Stimulated activated CD4-positive, alpha-beta T cell treated with anti-CD3 and anti-CD28 coated beads, Interleukin-4, amount 100 ng/mL, for 24 hours (primary cell): ENCODE results near the gene MAP4.
"Not testable (repeated sequence)": the region's sequence is repeated elsewhere in the genome, so short reads cannot be mapped to it uniquely, and the experiment has no call there.

Source experiments
- DNase-seq: peaks from one replicate; pipeline ENCODE4 v3.0.0-alpha.2; 2020

Gene MAP4

DNA sequence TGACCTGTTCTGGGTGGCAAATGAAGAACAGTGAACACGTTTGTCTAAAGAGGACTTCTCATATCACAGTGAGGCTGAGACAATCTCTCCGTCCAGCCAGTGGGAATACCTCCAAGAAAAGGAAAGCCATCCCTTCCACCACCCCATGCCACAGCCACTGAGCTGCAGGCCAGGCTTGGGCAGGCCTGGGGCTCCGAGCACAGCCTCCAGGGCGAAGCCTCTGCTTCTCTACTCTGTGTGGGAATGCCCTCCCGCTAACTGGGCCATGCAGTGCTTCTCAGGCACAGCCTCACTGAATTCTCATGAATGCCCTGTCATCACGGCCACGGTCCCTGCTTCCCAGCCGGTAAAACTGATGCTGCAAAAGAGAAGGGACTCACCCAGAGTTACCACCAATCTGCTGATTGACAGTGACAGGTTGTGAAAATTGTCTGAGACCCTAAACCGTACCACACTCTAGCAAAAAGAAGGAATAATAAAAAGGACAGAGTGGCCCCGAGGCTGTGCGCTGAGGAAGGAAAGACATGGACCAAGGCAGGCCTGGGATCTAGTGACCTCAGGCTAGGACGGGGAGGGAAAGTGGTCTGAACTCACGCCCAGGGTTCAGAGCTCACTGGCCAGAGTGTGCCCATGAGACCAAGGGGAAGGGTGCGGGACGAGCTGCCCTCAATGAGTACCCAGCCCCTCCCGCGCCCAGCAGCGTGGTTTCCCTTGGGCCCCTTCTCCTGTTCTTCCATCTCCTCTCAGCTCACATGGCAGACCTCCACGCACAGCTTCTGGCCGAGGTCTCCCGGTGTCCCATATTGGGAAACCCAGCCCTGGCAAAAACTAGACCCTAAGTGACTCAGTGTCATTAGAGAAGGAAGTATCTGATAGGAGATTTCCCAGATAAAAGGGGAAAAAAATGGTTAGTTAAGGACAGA is 160.5 kb downstream of the MAP4 start:
- no peak for DNase-seq

DNA sequence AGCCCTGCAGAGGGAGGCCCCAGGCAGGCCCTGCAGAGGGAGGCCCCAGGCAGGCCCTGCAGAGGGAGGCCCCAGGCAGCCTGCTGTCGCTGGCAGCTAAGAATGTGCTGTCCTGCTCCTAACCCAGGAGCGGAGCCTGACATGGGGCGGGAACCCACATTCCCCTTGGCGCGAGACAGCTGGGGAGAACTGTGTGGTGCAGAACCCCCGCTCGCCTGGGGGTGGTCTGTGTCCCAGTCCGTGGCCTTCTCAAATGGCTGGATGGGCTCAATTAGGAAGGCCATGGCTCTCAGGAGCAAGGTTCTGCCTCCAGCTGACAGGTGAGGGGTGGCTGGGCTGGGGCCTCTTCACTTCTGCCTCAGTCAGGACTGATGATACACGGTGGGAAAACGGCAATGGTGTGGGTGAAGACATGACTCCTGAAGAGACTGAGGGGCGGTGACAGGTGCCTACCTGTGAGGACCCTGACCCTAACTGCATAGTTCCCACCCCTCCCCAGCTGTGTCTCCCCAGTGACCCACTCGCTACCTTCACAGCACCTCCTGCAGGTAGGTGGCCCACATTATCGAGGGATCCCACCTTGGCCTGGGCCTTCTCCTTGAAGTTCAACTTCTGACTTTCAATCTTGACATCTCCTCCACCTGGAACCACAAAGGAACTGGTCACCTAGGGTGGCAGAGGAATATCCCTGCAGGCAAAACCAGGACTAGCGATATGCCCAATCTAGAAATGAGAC is 161.3 kb downstream of the MAP4 start:
- DNase-seq: no peak

DNA sequence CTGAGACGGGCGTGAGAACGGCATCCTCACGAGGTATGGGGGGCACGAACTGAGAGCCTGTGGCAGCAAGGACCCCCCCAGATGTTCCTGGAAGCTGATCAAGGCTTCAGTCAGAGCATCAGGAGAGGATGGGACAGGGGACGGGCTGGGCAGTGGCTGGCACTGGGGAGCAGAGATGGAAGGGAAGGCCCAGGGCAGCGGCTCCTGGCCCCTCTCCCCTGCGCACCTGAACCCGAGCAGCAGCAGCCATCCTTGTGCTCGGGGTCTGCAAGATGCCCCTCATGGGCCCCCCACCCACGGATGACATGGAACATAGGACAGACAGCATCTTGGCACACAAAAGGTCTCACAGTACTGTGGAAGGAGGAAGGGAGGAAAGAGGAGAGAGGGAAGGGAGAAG is 161.9 kb downstream of the MAP4 start:
- no peak for DNase-seq

DNA sequence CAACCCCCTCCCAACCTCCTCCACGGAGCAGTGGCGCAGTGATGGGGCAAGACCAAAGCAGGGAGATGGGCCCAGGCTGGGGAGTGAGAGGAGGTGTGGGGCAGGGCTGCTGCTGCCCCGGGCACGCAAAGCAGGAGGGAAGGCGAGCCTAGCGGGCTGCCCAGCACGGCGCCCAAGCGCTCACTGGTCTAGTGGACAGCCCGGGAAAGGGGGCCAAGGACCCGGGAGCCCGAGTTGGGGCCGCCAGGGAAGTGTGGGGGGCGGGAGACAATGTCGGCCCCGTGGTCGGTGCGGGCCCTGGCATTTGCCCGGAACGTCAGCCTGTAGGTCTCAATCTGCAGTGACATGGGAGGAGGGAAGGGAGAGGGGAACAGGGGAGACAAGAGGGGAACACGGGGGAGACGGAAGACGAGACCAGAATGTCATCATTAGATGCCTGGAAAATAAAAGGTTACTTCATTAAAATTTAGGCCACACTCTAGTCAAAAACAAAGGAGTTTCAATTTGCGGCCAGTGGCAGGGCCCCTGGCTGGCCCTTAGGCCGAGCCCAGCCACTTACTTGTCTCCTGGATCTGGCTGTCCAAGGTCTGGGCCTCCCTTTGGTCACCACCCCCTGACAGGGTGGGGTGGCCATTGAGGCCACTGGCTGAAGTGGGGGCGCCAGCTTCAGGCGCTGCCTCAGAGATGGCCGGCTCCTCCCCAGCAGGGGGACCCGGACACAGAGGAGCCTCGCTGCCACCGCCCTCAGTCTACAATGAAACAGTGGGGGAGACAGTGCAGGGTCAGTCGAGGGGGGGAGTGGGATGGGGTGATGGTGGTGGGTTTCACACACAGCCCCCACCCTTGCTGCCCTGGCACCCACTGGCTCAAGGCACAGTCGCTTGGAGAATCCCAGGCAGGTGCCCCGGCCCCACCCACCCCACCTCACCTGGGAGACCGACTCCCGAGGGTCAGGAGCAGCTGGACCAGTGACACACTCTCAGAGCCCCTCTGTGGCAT is 163.3 kb downstream of the MAP4 start:
- no peak for DNase-seq

DNA sequence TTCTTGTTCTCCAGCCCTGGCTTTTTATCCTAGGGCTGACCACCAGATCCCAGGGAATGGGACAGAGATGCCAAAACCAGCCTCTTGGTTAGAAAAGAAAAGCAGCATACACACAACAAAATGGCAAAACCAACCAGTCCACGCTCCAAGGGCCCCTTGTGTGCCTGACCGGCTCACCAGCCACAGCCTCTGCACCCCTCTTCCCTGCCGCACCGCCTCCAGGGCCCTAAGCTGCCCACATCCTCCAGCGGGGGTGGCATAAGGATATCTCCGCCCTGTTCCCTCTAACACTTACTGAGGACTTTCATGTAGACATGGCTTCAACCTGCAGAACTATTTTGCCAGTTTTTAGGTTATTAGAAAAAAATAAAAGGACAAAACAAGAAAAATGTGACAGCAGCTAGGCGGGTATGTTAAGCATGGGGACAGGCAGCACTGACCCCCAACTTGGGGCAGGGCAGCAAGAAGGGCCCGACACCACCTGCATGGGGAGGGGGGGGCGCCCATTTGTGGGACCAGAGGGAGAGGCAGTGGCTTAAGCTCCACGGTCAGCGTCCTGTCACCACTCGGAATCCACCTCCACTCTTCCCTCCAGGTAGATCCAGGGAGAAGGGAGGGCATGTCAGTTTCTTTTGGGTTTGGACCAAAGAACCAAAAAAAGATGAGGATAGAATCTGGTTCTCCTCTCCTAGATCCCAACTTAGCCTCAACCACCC is 164.2 kb downstream of the MAP4 start:
- no peak for DNase-seq

DNA sequence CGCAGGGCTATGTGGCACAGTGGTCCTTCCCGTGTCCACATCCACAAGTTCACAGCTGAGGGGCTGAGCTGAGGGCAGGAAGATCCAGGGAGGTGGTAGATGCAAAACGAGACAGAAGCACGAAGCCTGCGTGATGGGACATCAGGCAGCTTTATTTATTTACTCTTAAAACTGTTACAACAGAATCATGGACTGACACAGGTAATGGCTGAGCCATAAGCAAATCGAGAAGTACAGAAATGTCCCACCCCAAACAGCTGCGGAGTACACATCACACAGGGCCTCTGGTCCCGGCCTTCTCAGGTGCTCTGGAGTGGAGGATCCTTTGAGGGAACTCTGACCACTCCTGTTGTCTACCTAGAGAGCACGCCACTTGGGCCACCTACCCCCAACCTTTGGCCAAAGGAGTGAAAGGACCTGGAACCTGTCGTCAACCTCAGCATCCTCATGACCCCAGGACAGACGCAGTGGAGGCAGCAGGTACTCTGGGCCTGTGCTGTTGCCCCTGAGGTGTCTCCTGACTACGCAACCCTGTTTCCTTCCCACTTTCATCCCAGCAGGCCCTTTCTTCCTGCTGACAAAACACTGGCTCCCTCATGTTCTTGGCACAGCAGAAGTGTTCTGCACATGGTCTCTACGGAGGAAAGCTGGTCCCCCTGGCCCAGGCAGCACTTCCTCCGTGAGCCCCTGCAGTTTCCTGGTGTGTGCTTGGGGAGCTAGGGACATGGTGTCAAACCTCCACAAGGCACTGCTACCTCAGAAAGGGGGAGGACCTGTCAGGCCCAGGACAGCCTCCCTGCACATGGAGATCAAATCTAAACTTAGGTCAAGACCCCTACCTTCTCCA is 165.4 kb downstream of the MAP4 start:
- DNase-seq: no peak

DNA sequence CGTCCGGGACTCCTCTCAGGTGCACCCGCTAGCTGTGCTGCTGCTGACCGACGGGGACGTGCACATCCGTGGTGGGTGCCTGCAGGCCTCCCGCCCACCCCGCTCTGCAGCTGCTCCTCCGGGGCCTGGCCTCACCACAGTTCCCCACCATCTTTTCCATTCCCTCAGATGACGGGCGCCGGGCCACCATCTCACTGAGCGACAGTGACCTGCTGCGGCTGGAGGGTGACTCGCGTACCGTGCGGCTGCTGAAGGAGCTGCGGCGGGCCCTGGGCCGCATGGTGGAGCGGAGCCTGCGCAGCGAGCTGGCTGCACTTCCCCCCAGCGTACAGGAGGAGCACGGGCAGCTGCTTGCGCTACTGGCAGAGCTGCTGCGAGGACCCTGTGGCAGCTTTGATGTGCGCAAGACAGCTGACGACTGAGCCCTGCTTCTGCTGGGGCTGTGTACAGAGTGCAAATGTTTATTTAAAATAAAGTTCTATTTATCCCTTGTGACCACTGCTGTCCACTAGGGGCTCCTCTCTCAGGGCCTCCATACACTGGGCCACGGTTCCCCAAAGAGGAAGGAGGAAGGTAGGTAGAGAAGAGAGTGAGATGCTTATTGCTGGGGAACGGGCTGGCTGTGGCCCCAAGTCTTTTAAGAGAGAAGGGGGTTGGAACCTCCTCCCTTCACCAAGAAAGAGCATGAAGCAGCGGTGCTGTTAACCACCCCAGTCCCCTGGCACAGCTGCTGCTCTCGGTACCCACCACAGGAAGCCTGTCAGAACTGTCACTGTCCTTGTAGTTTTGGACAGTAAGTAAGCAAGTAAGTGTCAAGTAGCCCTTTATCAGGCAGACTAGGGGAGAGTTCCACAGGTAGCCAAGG is 166.3 kb downstream of the MAP4 start:
- DNase-seq: no peak

DNA sequence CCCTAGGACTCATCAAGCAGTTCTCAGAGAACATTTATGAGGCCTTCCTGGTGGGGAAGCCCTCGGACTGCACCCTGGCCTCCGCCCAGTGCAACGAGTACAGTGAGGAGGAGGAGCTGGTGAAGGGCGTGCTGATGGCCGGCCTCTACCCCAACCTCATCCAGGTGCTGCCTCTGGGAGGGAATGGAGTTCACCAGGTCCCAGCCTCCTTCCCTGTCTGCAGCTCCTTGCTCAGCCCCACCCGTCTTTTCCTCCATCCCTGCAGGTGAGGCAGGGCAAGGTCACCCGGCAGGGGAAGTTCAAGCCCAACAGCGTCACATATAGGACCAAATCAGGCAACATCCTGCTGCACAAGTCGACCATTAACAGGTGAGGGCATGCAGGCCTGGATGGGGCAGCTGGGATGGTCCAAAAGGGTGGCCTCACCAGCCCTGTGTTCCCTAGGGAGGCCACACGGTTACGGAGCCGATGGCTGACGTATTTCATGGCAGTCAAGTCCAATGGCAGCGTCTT is 167.0 kb downstream of the MAP4 start:
- no peak for DNase-seq

DNA sequence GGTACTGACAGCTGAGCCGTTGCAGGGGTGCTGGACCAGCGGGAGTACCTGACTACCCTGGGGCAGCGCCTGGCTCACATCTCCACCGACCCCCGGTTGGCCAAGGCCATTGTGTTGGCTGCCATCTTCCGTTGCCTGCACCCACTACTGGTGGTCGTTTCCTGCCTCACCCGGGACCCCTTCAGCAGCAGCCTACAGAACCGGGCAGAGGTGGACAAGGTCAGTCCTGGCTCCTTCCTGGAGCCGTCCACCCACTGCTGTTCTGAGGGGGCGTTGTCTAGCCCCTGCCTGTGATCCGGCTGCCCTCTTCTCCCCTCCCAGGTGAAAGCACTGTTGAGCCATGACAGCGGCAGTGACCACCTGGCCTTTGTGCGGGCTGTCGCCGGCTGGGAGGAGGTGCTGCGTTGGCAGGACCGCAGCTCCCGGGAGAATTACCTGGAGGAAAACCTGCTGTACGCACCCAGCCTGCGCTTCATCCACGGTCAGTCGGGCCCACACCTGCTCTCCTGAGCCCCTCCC is 167.6 kb downstream of the MAP4 start:
- no peak for DNase-seq

DNA sequence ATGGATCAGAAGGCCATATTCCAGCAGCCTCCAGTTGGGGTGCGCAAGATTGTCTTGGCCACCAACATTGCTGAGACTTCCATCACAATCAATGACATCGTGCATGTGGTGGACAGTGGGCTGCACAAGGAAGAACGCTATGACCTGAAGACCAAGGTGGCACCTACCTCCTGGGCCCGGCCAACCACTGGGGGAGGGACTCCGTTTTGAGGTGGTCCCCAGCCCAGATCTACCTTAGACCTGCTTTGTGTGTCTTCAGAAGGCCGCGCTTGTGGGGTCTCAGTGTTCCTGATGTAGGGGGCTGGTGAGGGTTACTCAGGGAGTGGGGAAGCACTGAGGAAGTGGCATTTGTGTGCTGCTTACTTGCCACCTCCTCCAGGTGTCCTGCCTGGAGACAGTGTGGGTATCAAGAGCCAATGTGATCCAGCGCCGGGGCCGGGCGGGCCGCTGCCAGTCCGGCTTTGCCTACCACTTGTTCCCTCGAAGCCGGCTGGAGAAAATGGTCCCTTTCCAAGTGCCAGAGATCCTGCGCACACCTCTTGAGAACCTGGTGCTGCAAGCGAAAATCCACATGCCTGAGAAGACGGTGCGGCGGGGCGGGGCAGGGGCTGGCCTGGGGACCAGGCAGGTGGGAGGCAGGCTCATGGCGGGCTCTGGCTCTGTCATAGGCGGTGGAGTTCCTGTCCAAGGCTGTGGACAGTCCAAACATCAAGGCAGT is 168.3 kb downstream of the MAP4 start:
- no peak for DNase-seq

DNA sequence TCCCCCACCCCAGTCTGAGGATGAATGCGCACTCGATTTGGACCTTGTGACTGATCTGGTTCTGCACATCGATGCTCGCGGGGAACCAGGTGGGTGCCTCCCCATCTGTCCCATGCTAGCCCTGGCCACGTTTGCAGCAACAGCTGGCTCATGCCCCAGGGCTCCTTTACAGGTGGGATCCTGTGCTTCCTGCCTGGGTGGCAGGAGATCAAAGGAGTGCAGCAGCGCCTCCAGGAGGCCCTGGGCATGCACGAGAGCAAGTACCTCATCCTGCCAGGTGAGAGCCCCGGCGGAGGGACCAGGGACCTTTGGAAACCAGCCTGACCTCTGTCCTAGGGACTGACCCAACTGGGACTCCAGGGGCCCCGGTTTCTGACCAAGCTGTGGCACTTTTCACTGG is 169.0 kb downstream of the MAP4 start:
- DNase-seq: no peak

DNA sequence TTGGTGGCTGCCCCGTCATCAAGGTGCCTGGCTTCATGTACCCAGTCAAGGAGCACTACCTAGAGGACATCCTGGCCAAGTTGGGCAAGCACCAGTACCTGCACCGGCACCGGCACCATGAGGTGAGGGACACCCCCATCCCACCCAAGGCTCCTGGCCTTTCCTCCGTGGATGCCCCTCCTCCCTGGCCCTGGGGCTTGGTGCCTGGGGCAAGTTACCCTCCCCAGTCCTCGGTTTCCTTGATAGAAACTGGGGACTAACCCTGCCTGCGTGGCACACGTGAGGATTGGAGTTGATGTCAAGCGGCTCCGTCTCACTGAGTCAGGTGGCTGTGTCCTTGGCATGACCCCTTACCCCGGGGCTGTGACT is 169.4 kb downstream of the MAP4 start:
- no peak for DNase-seq

DNA sequence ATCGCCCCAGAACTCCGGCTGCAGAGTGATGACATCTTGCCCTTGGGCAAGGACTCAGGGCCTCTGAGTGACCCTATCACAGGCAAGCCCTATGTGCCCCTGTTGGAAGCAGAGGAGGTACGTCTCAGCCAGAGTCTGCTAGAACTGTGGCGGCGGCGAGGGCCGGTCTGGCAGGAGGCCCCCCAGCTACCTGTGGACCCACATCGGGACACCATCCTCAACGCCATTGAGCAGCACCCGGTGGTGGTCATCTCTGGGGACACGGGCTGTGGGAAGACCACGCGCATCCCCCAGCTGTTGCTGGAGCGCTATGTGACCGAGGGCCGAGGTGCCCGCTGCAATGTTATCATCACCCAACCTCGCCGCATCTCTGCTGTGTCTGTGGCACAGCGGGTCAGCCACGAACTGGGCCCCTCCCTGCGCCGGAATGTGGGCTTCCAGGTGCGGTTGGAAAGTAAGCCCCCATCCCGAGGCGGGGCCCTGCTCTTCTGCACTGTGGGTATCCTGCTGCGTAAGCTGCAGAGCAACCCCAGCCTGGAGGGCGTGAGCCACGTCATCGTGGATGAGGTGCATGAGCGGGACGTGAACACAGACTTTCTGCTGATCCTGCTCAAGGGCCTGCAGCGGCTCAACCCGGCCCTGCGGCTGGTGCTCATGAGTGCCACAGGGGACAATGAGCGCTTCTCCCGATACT is 169.9 kb downstream of the MAP4 start:
- no peak for DNase-seq

DNA sequence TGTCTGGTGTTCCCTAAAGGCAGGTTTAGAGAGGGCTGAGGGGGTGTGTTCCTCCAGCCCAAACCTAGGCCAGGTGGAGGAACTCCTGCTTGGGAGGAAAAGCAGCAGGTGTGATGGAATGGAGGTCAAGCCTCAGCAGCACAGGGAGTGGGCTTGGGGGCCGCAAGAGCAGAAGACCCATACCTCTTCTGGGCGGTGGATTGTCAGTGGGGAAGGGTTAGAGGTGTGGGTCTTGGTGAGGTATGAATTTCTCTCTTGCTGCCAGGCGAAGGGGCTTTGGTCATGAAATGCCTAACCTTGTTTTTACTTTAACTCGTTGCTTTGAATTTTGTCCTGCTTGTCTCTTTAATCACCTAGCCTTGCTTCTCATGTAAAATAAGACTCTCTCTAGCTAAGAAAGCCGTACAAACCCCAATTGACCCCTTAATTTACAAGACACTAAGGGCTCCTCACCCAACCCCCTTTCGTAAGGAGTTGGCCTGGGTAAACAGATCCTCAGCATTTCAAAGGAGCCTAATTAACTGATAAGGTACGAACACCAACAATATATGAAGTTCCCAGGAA is 174.3 kb downstream of the MAP4 start:
- DNase-seq: no peak

DNA sequence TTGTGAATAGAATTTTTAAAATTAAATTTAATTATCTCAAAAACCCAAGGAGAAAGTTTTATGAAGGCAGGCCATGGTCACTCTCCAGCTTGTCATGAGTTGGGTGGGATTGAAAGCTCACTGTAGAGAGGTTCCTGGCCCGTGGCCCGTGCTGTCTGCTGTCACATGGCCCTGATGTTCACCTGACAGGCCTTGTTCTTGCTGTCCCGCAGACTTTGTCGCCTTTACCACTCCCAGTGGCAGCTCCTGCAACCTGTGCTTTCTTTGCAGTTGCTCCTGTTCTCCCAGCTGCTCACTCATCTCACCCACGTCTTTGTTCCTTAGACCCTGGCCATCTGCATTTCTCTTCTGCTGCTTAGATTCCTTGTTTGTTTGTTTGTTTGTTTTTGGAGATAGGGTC is 177.7 kb downstream of the MAP4 start:
- DNase-seq: no peak

DNA sequence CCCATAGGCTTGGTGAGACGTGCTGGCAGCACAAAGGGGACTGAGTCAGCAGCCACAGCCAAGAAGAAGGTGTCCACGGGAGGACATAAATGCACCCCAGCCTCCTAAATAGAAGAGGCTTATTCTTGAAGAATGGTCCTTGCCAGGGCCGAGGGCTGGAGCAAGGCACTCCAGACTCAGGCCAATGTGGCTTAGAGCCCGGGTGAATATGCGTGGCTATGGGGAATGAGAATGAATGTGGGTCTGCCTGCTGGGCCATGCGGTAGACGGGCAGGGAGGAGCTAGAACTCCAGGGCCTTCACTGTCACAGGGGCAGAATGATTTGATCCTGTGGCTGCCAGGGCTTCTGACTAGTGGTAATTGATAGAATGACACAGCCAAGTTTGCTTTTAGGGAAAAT is 179.2 kb downstream of the MAP4 start:
- no peak for DNase-seq

DNA sequence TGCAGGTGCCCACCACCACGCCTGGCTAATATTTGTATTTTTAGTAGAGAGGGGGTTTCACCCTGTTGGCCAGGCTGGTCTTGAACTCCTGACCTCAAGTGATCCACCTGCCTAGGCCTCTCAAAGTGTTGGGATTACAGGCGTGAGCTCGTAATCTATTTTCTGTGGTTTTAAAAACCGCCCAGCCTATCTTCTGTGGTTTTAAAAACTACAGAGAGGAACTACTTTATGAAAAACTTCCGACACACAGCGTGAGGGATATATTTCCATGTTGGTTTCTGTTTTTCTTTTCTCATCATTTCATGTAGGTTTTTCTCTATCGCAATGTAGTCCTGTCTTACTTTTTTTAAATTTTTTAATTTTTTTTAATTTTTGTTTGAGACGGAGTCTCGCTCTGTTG is 186.7 kb downstream of the MAP4 start:
- not testable (repeated sequence) for DNase-seq

DNA sequence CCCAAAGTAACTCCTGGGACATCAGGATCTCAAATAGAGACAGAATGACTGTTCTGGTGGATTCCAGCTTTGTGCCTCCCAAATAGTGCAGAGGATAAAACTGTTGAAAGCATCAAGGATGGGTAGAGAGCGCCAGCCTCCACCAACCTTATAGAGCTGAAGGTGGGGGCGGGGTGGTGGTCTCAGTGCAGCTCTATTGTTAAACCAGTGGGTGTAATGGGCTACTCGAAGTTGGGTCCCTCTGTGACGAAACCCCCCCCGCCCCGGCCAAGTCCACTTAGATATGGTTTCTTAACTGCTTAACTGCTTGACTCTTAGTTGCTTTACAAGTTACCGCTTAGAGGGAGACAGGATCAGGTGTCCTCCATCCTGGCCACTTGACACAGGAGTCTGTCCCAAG is 190.6 kb downstream of the MAP4 start:
- DNase-seq: no peak
